ENCODE data around the gene TAF1.

TAF1 gene, protein sequence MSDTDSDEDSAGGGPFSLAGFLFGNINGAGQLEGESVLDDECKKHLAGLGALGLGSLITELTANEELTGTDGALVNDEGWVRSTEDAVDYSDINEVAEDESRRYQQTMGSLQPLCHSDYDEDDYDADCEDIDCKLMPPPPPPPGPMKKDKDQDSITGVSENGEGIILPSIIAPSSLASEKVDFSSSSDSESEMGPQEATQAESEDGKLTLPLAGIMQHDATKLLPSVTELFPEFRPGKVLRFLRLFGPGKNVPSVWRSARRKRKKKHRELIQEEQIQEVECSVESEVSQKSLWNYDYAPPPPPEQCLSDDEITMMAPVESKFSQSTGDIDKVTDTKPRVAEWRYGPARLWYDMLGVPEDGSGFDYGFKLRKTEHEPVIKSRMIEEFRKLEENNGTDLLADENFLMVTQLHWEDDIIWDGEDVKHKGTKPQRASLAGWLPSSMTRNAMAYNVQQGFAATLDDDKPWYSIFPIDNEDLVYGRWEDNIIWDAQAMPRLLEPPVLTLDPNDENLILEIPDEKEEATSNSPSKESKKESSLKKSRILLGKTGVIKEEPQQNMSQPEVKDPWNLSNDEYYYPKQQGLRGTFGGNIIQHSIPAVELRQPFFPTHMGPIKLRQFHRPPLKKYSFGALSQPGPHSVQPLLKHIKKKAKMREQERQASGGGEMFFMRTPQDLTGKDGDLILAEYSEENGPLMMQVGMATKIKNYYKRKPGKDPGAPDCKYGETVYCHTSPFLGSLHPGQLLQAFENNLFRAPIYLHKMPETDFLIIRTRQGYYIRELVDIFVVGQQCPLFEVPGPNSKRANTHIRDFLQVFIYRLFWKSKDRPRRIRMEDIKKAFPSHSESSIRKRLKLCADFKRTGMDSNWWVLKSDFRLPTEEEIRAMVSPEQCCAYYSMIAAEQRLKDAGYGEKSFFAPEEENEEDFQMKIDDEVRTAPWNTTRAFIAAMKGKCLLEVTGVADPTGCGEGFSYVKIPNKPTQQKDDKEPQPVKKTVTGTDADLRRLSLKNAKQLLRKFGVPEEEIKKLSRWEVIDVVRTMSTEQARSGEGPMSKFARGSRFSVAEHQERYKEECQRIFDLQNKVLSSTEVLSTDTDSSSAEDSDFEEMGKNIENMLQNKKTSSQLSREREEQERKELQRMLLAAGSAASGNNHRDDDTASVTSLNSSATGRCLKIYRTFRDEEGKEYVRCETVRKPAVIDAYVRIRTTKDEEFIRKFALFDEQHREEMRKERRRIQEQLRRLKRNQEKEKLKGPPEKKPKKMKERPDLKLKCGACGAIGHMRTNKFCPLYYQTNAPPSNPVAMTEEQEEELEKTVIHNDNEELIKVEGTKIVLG (N-terminal part only)

GRCh38 chrX:71365875-71366673, at the start of gene TAF1:
Gene TAF1, plus strand, starts transcription at chrX:71366357. Its CDS starts 18 bp downstream, at chrX:71366375.
- peak; percentile 96 for ATAC-seq
- TF ChIP-seq TOX (CRISPR knock-in tag; IDR thresholded peaks at IDR 0.05; ENCODE audit: borderline replicate concordance) (no peak), ZC3H10 (CRISPR knock-in tag; IDR thresholded peaks at IDR 0.05) (no peak), GLIS3 (CRISPR knock-in tag; IDR thresholded peaks at IDR 0.05) (no peak), ZFP30 (CRISPR knock-in tag; IDR thresholded peaks at IDR 0.05) (no peak), TCF4 (CRISPR knock-in tag; IDR thresholded peaks at IDR 0.05; ENCODE audit: borderline replicate concordance) (no peak), CSDC2 (CRISPR knock-in tag; IDR thresholded peaks at IDR 0.05) (no peak), ESRRG (CRISPR knock-in tag; IDR thresholded peaks at IDR 0.05) (no peak), ZNF70 (CRISPR knock-in tag; IDR thresholded peaks at IDR 0.05) (no peak), PPARA (CRISPR knock-in tag; IDR thresholded peaks at IDR 0.05; ENCODE audit: borderline replicate concordance) (no peak), RARB (CRISPR knock-in tag; IDR thresholded peaks at IDR 0.05) (no peak), ZFP3 (CRISPR knock-in tag; IDR thresholded peaks at IDR 0.05) (no peak), CSRNP3 (CRISPR knock-in tag; IDR thresholded peaks at IDR 0.05) (no peak), ZNF8 (CRISPR knock-in tag; IDR thresholded peaks at IDR 0.05) (no peak), OSR1 (CRISPR knock-in tag; IDR thresholded peaks at IDR 0.05) (no peak), ZNF565 (CRISPR knock-in tag; conservative IDR thresholded peaks at IDR 0.05; ENCODE audit: low read depth) (no peak), TSHZ2 (CRISPR knock-in tag; IDR thresholded peaks at IDR 0.05) (no peak), BACH2 (CRISPR knock-in tag; IDR thresholded peaks at IDR 0.05; ENCODE audit: borderline replicate concordance) (no peak), SNAI2 (CRISPR knock-in tag; IDR thresholded peaks at IDR 0.05) (no peak)
- TF ChIP-seq, protein P1, sequence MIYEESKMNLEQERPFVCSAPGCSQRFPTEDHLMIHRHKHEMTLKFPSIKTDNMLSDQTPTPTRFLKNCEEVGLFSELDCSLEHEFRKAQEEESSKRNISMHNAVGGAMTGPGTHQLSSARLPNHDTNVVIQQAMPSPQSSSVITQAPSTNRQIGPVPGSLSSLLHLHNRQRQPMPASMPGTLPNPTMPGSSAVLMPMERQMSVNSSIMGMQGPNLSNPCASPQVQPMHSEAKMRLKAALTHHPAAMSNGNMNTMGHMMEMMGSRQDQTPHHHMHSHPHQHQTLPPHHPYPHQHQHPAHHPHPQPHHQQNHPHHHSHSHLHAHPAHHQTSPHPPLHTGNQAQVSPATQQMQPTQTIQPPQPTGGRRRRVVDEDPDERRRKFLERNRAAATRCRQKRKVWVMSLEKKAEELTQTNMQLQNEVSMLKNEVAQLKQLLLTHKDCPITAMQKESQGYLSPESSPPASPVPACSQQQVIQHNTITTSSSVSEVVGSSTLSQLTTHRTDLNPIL (CRISPR knock-in tag; IDR thresholded peaks at IDR 0.05; ENCODE audit: low read depth) = no peak
- TF ChIP-seq, protein P2, sequence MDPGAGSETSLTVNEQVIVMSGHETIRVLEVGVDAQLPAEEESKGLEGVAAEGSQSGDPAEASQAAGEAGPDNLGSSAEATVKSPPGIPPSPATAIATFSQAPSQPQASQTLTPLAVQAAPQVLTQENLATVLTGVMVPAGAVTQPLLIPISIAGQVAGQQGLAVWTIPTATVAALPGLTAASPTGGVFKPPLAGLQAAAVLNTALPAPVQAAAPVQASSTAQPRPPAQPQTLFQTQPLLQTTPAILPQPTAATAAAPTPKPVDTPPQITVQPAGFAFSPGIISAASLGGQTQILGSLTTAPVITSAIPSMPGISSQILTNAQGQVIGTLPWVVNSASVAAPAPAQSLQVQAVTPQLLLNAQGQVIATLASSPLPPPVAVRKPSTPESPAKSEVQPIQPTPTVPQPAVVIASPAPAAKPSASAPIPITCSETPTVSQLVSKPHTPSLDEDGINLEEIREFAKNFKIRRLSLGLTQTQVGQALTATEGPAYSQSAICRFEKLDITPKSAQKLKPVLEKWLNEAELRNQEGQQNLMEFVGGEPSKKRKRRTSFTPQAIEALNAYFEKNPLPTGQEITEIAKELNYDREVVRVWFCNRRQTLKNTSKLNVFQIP (CRISPR knock-in tag; IDR thresholded peaks at IDR 0.05; ENCODE audit: borderline replicate concordance, low read depth) = no peak

- peak; percentile 45; the same call in 2 of the 3 replicates for ATAC-seq
Measured at GRCh38 chrX:71316959-71317358, 49.2 kb upstream of the TAF1 start.

All from SK-N-SH treated with all-trans-retinoic acid at 6 μM for 48 hours (cell line).